GM12865 (cell line): ENCODE results near the gene KCNJ6.
A peak's percentile ranks its signal among the peaks of the same experiment; 100 is the strongest.

Experiments
- DNase-seq: peaks from one replicate; pipeline ENCODE4 v3.0.0; 2010; ENCODE audit warnings: low read depth
- H3K4me3 ChIP-seq: 2 replicates; pipeline ENCODE4 v1.5.1; 2011; ENCODE audit warnings: mild to moderate bottlenecking, low read depth, low read length, control low read depth
- CTCF ChIP-seq: IDR thresholded peaks from 2 replicates; pipeline ENCODE4 v1.5.1; 2011; ENCODE audit warnings: low read length, control low read depth, low read depth, inconsistent platforms; ENCODE audit not compliant: insufficient read depth; ENCODE audit errors: missing control alignments

KCNJ6 gene

DNA sequence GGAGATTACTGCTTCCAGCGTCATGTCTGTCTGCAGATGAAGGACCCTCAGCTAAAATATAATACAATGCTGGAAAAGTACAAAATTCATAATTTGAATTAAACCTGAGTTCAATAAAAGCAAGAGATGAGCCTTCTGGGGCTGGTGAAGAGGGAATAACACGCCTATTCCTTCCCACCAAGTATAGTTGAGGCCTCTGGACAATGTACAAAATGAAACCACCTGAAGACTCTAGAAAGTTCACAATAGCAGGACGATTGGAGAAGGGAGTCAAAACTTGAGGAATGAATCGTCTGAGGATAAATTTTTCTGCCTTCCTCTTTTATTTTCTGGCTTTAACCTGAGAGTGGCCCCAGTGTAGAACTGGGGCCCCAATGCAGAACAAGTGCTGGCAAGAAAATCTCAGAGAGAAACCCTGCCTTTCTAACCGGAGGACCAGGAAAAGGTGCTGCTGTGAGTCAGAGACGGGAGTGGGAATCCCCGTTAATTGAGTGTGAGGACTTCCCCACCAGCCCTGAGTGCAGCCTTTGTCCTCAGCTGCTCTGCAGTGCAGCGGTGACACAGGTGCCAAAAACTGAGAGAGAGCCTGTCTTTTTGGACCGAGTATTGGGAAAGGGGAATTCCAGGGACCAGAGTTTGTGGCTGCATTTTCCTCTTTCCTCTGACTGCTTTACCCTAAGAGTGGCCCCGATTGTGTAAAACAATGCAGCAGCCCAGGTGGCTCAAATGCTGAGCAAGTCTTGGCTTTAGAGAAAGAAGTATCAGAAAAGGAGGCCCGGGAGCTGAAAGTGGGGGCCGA, 284.7 kb downstream of the KCNJ6 start:
- DNase-seq = peak; percentile 87
- peak overlapping the region; percentile 28 for H3K4me3 ChIP-seq
- TF ChIP-seq CTCF = no peak

- DNase-seq = no peak
- H3K4me3 ChIP-seq = no peak overlapping the region
- TF ChIP-seq CTCF = no peak
Measured at GRCh38 chr21:37630872-37631271, 285.4 kb downstream of the KCNJ6 start.

- DNase-seq = no peak
- no peak for TF ChIP-seq CTCF
- H3K4me3 ChIP-seq = no peak overlapping the region
Measured at GRCh38 chr21:37628362-37628761, 287.9 kb downstream of the KCNJ6 start.

GRCh38 chr21:37627561-37627960, 288.7 kb downstream of the KCNJ6 start:
- TF ChIP-seq CTCF = no peak
- H3K4me3 ChIP-seq = no peak overlapping the region
- no peak for DNase-seq

- no peak for TF ChIP-seq CTCF
- DNase-seq = peak; percentile 51
- no peak overlapping the region for H3K4me3 ChIP-seq
Measured at GRCh38 chr21:37627074-37627473, 289.2 kb downstream of the KCNJ6 start.

DNA sequence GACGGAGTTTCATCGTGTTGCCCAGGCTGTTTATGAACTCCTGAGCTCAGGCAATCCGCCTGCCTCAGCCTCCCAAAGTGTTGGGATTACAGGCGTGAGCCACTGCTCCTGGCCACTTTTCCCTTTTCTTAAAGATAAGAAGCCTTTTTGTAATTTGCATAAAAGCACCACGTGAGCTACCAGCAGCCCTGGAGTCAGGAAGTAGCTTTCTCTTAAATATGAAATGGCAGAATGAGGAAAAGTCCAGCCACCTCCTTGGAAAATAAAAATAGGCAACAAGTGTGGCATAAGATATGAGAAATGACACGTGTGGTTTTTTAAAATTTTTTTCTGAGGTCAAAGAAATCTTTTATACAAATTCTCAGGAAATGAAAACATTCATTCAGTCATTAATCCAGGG, 289.9 kb downstream of the KCNJ6 start:
- TF ChIP-seq CTCF = no peak
- no peak for DNase-seq
- H3K4me3 ChIP-seq = no peak overlapping the region

- no peak overlapping the region for H3K4me3 ChIP-seq
- no peak for TF ChIP-seq CTCF
- DNase-seq = peak; percentile 53
Measured at GRCh38 chr21:37623689-37624088, 292.6 kb downstream of the KCNJ6 start.
